ENCODE data around the gene NAT8L. TPM values are rescaled to one million over a fixed set of nuclear protein-coding genes. Genes with fewer than 3 reads are reported as not detected.

Gene NAT8L
- total and polyA plus RNA-seq, 2 donors (not counting 1 experiment from before 2014, with no cell fraction given): 0.03 to 0.25 TPM

DNA sequence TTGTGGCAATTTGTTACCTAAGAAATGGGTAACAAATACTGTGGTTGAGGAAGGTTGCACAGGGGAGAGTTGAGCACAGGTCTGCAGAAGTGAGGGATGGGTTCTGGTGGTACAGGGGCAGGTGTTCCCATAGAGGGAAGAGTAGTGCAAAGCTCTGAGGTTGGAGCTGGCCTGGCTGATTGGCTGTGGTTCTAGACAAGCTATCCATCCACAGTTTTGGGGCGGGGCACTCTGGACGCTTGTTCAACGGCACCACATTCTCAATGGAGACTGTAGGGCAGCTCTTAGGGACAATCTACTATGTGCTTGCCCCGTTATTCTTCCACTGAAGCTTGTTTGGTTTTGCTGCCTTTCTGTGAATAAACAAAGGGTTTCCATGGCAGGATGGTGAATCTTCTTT, 35.4 kb downstream of the NAT8L start:
- H3K27ac Mint-ChIP-seq: no peak overlapping the region
- TF ChIP-seq, protein P1, sequence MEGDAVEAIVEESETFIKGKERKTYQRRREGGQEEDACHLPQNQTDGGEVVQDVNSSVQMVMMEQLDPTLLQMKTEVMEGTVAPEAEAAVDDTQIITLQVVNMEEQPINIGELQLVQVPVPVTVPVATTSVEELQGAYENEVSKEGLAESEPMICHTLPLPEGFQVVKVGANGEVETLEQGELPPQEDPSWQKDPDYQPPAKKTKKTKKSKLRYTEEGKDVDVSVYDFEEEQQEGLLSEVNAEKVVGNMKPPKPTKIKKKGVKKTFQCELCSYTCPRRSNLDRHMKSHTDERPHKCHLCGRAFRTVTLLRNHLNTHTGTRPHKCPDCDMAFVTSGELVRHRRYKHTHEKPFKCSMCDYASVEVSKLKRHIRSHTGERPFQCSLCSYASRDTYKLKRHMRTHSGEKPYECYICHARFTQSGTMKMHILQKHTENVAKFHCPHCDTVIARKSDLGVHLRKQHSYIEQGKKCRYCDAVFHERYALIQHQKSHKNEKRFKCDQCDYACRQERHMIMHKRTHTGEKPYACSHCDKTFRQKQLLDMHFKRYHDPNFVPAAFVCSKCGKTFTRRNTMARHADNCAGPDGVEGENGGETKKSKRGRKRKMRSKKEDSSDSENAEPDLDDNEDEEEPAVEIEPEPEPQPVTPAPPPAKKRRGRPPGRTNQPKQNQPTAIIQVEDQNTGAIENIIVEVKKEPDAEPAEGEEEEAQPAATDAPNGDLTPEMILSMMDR (IDR thresholded peaks at IDR 0.05): no peak
- TF ChIP-seq EZH2 (IDR thresholded peaks at IDR 0.05; ENCODE audit: borderline replicate concordance, insufficient read depth, low read depth, low read length, poor library complexity, severe bottlenecking): no peak
- ChIA-PET POLR2A (no interaction called here), CTCF (no interaction called here)
- intact Hi-C loops (cut with micrococcal nuclease): no loop called here
- peaks cover 0 to 28% (median 11%) of the 10 kb centered on the region in 3 donors for H3K9me3 ChIP-seq (ENCODE audit: control extremely low read depth in 1 of 3, control insufficient read depth in 2 of 3, insufficient read depth in 1 of 3, low read length in 2 of 3)
- no peak overlapping the region for H3K4me2 ChIP-seq (replicated peaks; ENCODE audit: low read depth, low read length, poor library complexity, severe bottlenecking)
- no peak overlapping the region for H3K27ac ChIP-seq (ENCODE audit: low read length in 2 of 2)
- H3K27me3 ChIP-seq (replicated peaks in 1 of 4; ENCODE audit: control extremely low read depth in 1 of 4, control insufficient read depth in 3 of 4, insufficient read depth in 4 of 4, low read length in 3 of 4): peaks cover 0 to 25% (median 8%) of the 10 kb centered on the region in 4 experiments
- ATAC-seq (ENCODE audit: low read depth): no peak
- H4K20me1 ChIP-seq (ENCODE audit: control insufficient read depth, insufficient read depth, low read length, poor library complexity, severe bottlenecking): no peaks in the 10 kb centered on the region
- no peak overlapping the region for H3K4me3 ChIP-seq (ENCODE audit: control extremely low read depth in 1 of 5, extremely low read depth in 1 of 5, insufficient read depth in 1 of 5, low read depth in 2 of 5, low read length in 4 of 5)
- no peaks in the 10 kb centered on the region for H3K79me2 ChIP-seq (ENCODE audit: control insufficient read depth, insufficient read depth, low read length)
- 95% methylated on average over 4 of the region's 4 CpGs for WGBS (ENCODE audit: insufficient coverage)
- no peak overlapping the region for H3K4me3 Mint-ChIP-seq
- peaks cover 43% of the 10 kb centered on the region for H3K27me3 Mint-ChIP-seq
- H3K9ac ChIP-seq (ENCODE audit: low read length): no peak overlapping the region
- H3K4me1 ChIP-seq (ENCODE audit: control insufficient read depth in 2 of 2, insufficient read depth in 2 of 2, low read length in 2 of 2): no peaks in the 10 kb centered on the region
- DNase-seq: no peak
- peaks cover 6% of the 10 kb centered on the region for H3K9me3 Mint-ChIP-seq (ENCODE audit: insufficient read depth)
- no peaks in the 10 kb centered on the region for H3K36me3 ChIP-seq (replicated peaks in 1 of 2; ENCODE audit: control extremely low read depth in 1 of 2, control insufficient read depth in 1 of 2, extremely low read depth in 1 of 2, insufficient read depth in 2 of 2, low read length in 1 of 2)
- no peak overlapping the region for H2AFZ ChIP-seq (ENCODE audit: insufficient read depth, low read depth, low read length, poor library complexity, severe bottlenecking)
- H3K4me1 Mint-ChIP-seq: no peaks in the 10 kb centered on the region

DNA sequence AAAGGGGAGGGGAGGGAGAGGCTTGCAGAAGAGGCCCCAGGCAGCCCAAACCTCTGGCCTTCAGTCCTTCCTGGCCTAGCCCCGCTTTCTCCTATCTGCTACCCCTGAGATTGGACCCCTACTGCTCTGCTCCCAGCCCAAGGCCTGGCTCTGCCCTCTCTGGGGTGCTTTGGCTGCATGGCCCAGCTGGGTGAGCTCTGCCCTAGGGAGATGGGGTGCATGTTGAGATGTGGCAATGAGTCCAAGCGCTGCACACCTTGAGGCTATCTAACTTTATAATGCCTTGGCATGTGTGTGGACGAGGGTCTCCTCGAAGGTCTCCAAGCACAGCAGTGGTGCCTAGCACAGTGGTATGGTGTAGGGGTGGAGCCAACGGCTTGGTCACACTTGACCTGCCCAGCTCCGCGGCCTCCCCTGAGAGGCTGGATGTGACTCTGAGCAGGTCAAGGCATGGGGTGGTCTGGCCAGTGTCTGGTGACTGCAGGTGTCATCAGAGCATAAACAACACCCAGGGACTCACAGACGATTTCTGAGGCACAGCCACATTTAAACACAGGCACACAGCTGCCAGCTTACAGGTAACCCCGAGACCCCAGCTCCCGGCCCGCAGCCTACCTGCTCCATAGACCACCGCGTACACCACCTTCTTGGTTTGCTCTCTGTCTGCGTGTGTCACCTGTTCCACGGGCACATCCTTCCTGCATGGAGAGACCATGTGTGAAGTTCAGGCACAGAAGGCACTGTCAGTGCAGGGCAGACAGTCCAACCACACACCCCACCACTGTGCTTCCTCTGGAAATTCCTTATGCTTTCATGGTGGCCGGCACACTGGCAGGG, 36.3 kb downstream of the NAT8L start:
- H3K4me2 ChIP-seq (replicated peaks; ENCODE audit: low read depth, low read length, poor library complexity, severe bottlenecking): no peak overlapping the region
- DNase-seq (no peak), ATAC-seq (ENCODE audit: low read depth) (no peak)
- H3K4me3 ChIP-seq (ENCODE audit: control extremely low read depth in 1 of 5, extremely low read depth in 1 of 5, insufficient read depth in 1 of 5, low read depth in 2 of 5, low read length in 4 of 5): no peak overlapping the region
- H3K9me3 ChIP-seq (ENCODE audit: control extremely low read depth in 1 of 3, control insufficient read depth in 2 of 3, insufficient read depth in 1 of 3, low read length in 2 of 3): peaks cover 0 to 28% (median 11%) of the 10 kb centered on the region in 3 donors
- POLR2A ChIA-PET: no interaction called here
- no peak for TF ChIP-seq EZH2 (IDR thresholded peaks at IDR 0.05; ENCODE audit: borderline replicate concordance, insufficient read depth, low read depth, low read length, poor library complexity, severe bottlenecking)
- TF ChIP-seq, protein P1 (IDR thresholded peaks at IDR 0.05): no peak
- CTCF ChIA-PET: no interaction called here
- intact Hi-C loops (cut with micrococcal nuclease): no loop called here
- H3K9ac ChIP-seq (ENCODE audit: low read length): no peak overlapping the region
- no peaks in the 10 kb centered on the region for H3K79me2 ChIP-seq (ENCODE audit: control insufficient read depth, insufficient read depth, low read length)
- no peaks in the 10 kb centered on the region for H3K4me1 ChIP-seq (ENCODE audit: control insufficient read depth in 2 of 2, insufficient read depth in 2 of 2, low read length in 2 of 2)
- H3K27me3 ChIP-seq (replicated peaks in 1 of 4; ENCODE audit: control extremely low read depth in 1 of 4, control insufficient read depth in 3 of 4, insufficient read depth in 4 of 4, low read length in 3 of 4): peaks cover 0 to 25% (median 8%) of the 10 kb centered on the region in 4 experiments
- no peaks in the 10 kb centered on the region for H3K36me3 ChIP-seq (replicated peaks in 1 of 2; ENCODE audit: control extremely low read depth in 1 of 2, control insufficient read depth in 1 of 2, extremely low read depth in 1 of 2, insufficient read depth in 2 of 2, low read length in 1 of 2)
- no peaks in the 10 kb centered on the region for H3K4me1 Mint-ChIP-seq
- peaks cover 6% of the 10 kb centered on the region for H3K9me3 Mint-ChIP-seq (ENCODE audit: insufficient read depth)
- no peaks in the 10 kb centered on the region for H4K20me1 ChIP-seq (ENCODE audit: control insufficient read depth, insufficient read depth, low read length, poor library complexity, severe bottlenecking)
- H3K4me3 Mint-ChIP-seq: no peak overlapping the region
- peaks cover 40% of the 10 kb centered on the region for H3K27me3 Mint-ChIP-seq
- H3K27ac Mint-ChIP-seq: no peak overlapping the region
- H2AFZ ChIP-seq (ENCODE audit: insufficient read depth, low read depth, low read length, poor library complexity, severe bottlenecking): no peak overlapping the region
- H3K27ac ChIP-seq (ENCODE audit: low read length in 2 of 2): no peak overlapping the region
- 96% methylated on average over 13 of the region's 16 CpGs for WGBS (ENCODE audit: insufficient coverage)
